Measurements from ENCODE around the gene SERTAD1.
"Not testable (repeated sequence)": the region's sequence is repeated elsewhere in the genome, so short reads cannot be mapped to it uniquely, and the experiment has no call there.

The SERTAD1 gene

DNA sequence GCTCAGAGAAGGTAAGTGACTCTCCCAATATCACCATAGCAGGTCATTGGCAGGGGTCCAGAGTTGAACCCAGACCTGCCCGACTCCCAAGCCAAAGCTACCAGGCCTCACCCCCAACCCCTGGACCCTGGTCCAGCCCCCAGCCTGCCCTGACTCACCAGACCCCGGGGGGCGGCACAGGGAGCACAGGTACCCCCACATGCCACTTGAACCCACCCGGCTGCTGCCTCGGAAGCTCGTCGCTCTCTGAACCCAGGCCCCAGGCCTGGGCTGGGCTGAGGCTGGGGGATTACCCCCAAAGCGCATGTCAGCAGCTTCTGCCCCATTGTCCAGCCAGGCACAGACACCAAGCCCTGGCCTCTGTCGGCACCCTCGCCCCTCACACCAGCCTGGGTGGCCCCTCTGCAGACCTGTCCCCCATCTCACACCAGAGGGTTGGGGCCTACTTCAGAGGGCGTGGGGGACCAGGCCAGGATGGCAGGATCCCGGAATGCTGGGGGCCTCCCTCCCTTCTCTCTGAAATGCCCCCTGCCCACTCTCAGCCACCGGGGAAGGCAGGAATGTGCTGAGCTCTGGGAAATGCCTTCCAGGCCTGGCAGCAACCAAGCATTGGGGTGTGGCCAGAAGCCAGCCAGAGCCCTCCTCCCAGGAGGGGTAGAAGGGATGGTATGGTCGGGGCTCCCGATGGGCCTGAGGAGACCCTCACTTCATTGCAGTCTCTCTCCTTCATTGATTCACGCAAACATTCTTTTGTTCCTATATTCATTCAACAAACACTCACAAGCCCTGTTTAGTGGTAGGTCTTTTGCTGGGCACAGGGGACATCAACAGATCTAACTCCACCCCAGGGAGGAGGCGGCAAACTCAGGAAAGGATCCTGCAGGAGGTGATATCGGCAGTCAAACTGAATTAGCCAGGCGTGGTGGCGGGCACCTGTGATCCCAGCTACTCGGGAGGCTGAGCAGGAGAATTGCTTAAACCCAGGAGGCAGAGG is 11.0 kb downstream of the SERTAD1 start:
- H3K27me3 Mint-ChIP-seq = peaks cover 0 to 12% of the 10 kb centered on the region in 2 donors
- no peak overlapping the region for H3K4me3 Mint-ChIP-seq
- no peaks in the 10 kb centered on the region for H3K9me3 Mint-ChIP-seq
- ATAC-seq (replicated peaks) = no peak
- H3K4me1 Mint-ChIP-seq (ENCODE audit: low read depth in 2 of 2) = peaks cover 13 to 15% of the 10 kb centered on the region in 2 donors
- DNase-seq = no peak
- H3K36me3 Mint-ChIP-seq (ENCODE audit: insufficient read depth) = peaks cover 4% of the 10 kb centered on the region
- peak overlapping the region in 1 of 2 donors; percentile 23 for H3K27ac Mint-ChIP-seq

DNA sequence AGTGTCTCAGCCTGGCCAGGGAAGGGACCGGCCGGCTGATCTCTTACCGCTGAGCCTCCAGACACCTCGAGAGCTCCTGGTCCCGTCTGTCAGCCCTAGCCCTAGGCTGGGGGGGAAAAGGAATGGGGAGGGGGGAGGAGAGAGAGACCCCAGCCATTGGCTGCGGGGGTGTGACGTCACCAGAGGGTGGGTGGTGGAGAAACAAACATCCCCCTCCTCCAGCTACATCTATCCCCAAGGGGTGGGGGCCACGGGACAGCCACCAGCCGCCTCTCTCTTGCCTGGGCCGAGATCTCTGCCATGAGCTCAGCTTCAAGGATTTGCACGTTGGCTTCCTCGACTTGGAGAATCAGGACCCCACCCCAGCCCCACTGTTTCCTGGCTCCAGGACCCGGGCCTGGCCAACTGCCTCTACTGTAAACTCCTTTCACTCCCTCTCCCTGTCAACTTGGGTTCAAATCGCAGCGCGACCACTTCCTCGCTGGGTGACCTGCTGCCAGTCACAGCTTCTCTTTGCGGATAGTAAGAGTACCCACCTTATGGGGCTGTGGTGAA is 12.4 kb downstream of the SERTAD1 start, which contains the start of gene PRX:
Gene PRX (minus strand): TSS at position 88 of the 555 bp plus-strand sequence. CDS start 5,446 bp downstream, outside the sequence.
- H3K27me3 Mint-ChIP-seq = peaks cover 0 to 12% of the 10 kb centered on the region in 2 donors
- peak within 1 kb of the TSS in 1 of 2 donors; percentile 23 for H3K27ac Mint-ChIP-seq
- H3K4me1 Mint-ChIP-seq (ENCODE audit: low read depth in 2 of 2) = peaks cover 10 to 13% of the 10 kb centered on the region in 2 donors
- H3K9me3 Mint-ChIP-seq = no peaks in the 10 kb centered on the region
- H3K4me3 Mint-ChIP-seq = peak within 1 kb of the TSS in 1 of 2 donors; percentile 7
- ATAC-seq (replicated peaks) (peak; percentile 17), DNase-seq (no peak)
- H3K36me3 Mint-ChIP-seq (ENCODE audit: insufficient read depth) = peaks cover 3% of the 10 kb centered on the region

- no peak overlapping the region for H3K27ac Mint-ChIP-seq
- H3K9me3 Mint-ChIP-seq = no peaks in the 10 kb centered on the region
- DNase-seq (no peak), ATAC-seq (replicated peaks) (no peak)
- H3K4me3 Mint-ChIP-seq = no peak overlapping the region
- H3K4me1 Mint-ChIP-seq (ENCODE audit: low read depth in 2 of 2) = peaks cover 8 to 15% of the 10 kb centered on the region in 2 donors
- H3K36me3 Mint-ChIP-seq (ENCODE audit: insufficient read depth) = peaks cover 3% of the 10 kb centered on the region
- peaks cover 0 to 12% of the 10 kb centered on the region in 2 donors for H3K27me3 Mint-ChIP-seq
Measured at GRCh38 chr19:40412866-40413265, 12.9 kb downstream of the SERTAD1 start.

DNA sequence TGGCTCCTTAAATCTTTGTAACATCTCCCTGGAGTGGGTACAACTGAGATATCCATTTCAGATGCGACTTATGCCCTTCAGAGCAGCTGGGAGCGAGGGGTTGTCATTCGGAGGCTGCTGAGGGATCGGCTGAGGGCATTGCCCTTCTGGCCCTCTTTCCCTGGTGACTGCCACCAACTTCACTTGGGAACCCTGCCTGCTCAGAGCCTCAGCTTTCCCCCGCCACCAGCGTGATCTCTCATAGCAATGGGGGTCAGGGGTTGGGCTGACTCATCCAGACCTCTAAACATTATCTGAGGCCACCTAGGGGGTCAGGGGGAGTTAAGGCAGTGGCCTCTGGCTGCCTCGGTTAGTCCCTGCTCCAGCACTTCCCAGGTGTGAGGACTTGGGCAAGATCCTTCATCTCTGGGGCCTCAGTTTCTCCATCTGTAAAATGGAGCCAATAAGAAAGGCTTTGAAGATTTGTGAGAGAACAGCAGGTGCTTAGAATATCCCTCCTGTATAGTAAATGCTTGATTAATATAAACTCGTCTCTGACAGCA is 13.8 kb downstream of the SERTAD1 start:
- Mint-ChIP-seq H3K36me3 (ENCODE audit: insufficient read depth) (peaks cover 3% of the 10 kb centered on the region), H3K27me3 (peaks cover 0 to 12% of the 10 kb centered on the region in 2 donors), H3K9me3 (no peaks in the 10 kb centered on the region), H3K4me1 (ENCODE audit: low read depth in 2 of 2) (peaks cover 3 to 14% of the 10 kb centered on the region in 2 donors), H3K4me3 (no peak overlapping the region), H3K27ac (no peak overlapping the region)
- ATAC-seq (replicated peaks) = no peak
- DNase-seq = no peak

DNA sequence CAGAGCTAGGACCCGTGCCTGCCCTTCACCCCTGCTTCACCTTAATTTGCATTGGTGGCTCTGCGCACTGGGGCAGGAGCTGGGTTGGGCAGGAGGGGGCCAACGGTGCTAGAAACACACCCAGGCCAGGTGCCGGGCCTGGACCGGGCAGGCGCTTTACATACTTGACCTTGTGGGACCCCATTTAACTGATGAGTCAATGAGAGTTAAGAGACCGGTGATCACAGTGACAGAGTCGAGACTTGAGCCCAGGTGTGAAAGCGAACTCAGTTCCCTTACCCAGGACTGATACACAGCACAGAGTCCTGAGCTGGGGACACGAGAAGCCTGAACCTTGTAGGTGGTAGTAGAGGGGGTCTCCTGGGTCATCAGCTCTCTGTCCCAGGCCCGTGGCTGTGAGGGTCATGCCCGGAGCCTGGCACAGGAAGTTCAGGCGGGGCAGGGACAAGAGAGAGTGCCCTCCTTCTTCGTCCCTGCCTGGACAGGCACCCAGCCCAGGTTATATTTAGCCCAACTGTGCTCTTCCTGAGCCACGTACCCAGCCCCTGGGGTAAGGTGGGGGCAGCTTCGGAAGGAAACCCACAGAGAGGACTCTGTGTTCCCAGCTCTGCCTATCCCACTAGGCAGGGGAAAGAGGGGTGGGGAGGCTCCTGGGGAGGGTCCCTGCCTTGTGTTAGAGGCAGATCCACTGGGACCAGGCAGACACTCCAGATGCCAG is 14.5 kb downstream of the SERTAD1 start:
- no peak for ATAC-seq (replicated peaks)

GRCh38 chr19:40410030-40410389 is 15.8 kb downstream of the SERTAD1 start:
- Mint-ChIP-seq H3K4me1 (ENCODE audit: low read depth in 2 of 2) (peaks cover 0 to 7% of the 10 kb centered on the region in 2 donors), H3K27me3 (peaks cover 0 to 12% of the 10 kb centered on the region in 2 donors), H3K36me3 (ENCODE audit: insufficient read depth) (peaks cover 3% of the 10 kb centered on the region), H3K4me3 (no peak overlapping the region), H3K9me3 (no peaks in the 10 kb centered on the region), H3K27ac (no peak overlapping the region)
- DNase-seq = no peak
- ATAC-seq (replicated peaks) = no peak

More for the DNA sequence above, 14.5 kb downstream of the SERTAD1 start:
- no peaks in the 10 kb centered on the region for H3K9me3 Mint-ChIP-seq
- peaks cover 3% of the 10 kb centered on the region for H3K36me3 Mint-ChIP-seq (ENCODE audit: insufficient read depth)
- H3K27me3 Mint-ChIP-seq = peaks cover 0 to 12% of the 10 kb centered on the region in 2 donors
- no peak overlapping the region for H3K4me3 Mint-ChIP-seq
- peaks cover 0 to 11% of the 10 kb centered on the region in 2 donors for H3K4me1 Mint-ChIP-seq (ENCODE audit: low read depth in 2 of 2)
- no peak for DNase-seq
- no peak overlapping the region for H3K27ac Mint-ChIP-seq

- not testable (repeated sequence) for H3K36me3 Mint-ChIP-seq (ENCODE audit: insufficient read depth); H3K27ac Mint-ChIP-seq; H3K9me3 Mint-ChIP-seq; ATAC-seq (replicated peaks); H3K4me3 Mint-ChIP-seq; DNase-seq
- Mint-ChIP-seq H3K27me3 (peaks cover 0 to 12% of the 10 kb centered on the region in 2 donors), H3K4me1 (ENCODE audit: low read depth in 2 of 2) (peaks cover 8 to 10% of the 10 kb centered on the region in 2 donors)
Measured at GRCh38 chr19:40408598-40408925, 17.2 kb downstream of the SERTAD1 start.

DNA sequence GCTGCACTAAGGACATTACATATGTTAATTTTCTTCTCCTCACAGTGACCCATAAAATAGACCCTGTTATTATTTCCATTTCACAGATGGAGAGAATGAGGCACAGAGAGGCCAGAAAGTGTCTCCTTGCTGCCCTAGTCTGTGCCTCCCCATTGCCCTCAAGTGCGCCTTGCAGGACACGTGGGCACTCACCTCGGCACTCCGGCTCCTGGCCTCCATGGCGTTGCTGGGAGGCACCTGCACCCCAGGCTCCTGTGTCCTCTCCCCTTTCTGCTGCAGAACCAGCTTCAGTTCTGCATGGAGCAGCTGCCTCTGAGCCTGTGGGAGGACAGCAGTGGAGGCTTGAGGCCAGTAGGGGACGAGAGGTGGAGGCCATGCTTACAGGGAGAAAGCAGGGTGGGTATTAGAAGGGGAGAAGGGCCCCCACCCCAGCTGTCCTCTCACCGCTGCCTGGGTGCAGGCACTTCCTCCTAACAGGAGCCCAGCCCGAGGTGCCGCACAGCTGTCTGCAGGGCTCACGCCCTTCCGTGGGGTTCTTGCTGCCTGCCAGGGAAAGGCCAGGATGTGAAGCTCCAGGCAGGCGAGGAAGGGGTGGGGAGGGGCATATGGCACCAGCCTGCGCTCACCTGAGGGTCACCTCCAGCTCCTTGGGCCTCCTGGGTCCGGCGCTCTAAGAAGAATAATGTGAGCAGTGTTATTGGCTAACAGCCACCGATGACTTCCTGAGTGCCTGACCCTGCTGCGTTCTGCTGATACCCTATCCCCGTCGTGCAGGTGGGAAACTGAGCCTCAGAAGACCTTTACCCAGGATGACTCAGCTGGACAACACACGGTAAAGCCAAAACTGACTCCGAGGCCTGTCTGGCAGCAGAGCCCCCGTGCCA is 17.8 kb downstream of the SERTAD1 start:
- no peak for DNase-seq
- no peak for ATAC-seq (replicated peaks)
- Mint-ChIP-seq H3K9me3 (no peaks in the 10 kb centered on the region), H3K27me3 (peaks cover 0 to 12% of the 10 kb centered on the region in 2 donors), H3K27ac (peak overlapping the region in 1 of 2 donors; percentile 90), H3K4me3 (peak overlapping the region; percentile 4 to 25), H3K36me3 (ENCODE audit: insufficient read depth) (peaks cover 3% of the 10 kb centered on the region), H3K4me1 (ENCODE audit: low read depth in 2 of 2) (peaks cover 13 to 14% of the 10 kb centered on the region in 2 donors)

DNA sequence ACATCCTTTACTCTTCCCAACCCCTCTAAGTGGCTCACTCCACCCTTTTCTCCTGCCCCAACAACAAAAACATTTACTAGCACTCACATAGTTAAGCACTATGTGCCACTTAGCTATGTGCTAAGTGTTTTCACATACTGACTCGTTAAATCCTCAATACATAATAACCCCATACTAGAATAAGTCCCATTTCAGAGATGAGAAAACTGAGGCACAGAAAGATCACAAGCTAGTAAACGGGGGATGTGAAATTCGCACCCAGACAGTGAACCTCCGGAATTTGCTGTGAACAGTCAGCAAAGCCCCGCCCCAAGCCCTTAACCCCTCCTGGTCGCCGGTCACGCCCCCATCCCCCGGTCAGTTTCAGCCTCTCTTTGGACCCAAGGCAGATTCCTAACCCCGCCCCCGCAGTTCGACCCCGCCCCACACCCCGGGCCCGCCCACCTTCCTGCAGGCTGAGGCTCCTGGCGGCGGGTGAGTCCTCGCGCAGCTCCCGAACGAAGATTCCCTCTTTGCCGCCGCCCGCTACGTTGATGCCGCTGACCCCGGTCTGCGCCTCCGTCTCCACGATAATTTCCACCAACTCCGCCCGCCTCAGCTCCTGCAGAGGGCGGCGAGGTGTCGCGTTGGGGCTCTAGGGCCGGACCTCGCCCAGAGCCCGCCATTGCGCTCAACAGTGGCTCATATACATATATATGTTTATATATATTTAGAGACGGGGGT is 22.4 kb downstream of the SERTAD1 start:
- Mint-ChIP-seq H3K9me3 (no peaks in the 10 kb centered on the region), H3K27ac (peak overlapping the region; percentile 46 to 91), H3K27me3 (peaks cover 0 to 8% of the 10 kb centered on the region in 2 donors), H3K4me1 (ENCODE audit: low read depth in 2 of 2) (peaks cover 18 to 19% of the 10 kb centered on the region in 2 donors), H3K4me3 (peak overlapping the region; percentile 70 to 88), H3K36me3 (ENCODE audit: insufficient read depth) (no peaks in the 10 kb centered on the region)
- DNase-seq (peak; percentile 66 to 73 (median 66)), ATAC-seq (replicated peaks) (peak; percentile 66)

- Mint-ChIP-seq H3K4me3 (no peak overlapping the region), H3K36me3 (ENCODE audit: insufficient read depth) (no peaks in the 10 kb centered on the region), H3K9me3 (no peaks in the 10 kb centered on the region), H3K27me3 (peaks cover 0 to 8% of the 10 kb centered on the region in 2 donors), H3K27ac (no peak overlapping the region), H3K4me1 (ENCODE audit: low read depth in 2 of 2) (peaks cover 14 to 18% of the 10 kb centered on the region in 2 donors)
- no peak for ATAC-seq (replicated peaks)
- no peak for DNase-seq
Measured at GRCh38 chr19:40400559-40400958, 25.2 kb downstream of the SERTAD1 start.

- H3K9me3 Mint-ChIP-seq = no peaks in the 10 kb centered on the region
- peak overlapping the region in 1 of 2 donors; percentile 42 for H3K27ac Mint-ChIP-seq
- peaks cover 9 to 10% of the 10 kb centered on the region in 2 donors for H3K4me1 Mint-ChIP-seq (ENCODE audit: low read depth in 2 of 2)
- peaks cover 0 to 8% of the 10 kb centered on the region in 2 donors for H3K27me3 Mint-ChIP-seq
- H3K4me3 Mint-ChIP-seq = no peak overlapping the region
- ATAC-seq (replicated peaks) (peak; percentile 53), DNase-seq (no peak)
- no peaks in the 10 kb centered on the region for H3K36me3 Mint-ChIP-seq (ENCODE audit: insufficient read depth)
Measured at GRCh38 chr19:40398417-40399131, 27.2 kb downstream of the SERTAD1 start.

Data from effector memory CD8-positive, alpha-beta T cell (primary cell).